GM15510 (cell line): ENCODE data around the gene FGF14.

ENCODE experiments used
- POLR2A ChIP-seq: IDR thresholded peaks from 3 replicates; pipeline ENCODE4 v1.6.1; 2011; ENCODE audit warnings: borderline replicate concordance; ENCODE audit not compliant: insufficient read length; ENCODE audit errors: extremely low read depth

FGF14 gene

DNA sequence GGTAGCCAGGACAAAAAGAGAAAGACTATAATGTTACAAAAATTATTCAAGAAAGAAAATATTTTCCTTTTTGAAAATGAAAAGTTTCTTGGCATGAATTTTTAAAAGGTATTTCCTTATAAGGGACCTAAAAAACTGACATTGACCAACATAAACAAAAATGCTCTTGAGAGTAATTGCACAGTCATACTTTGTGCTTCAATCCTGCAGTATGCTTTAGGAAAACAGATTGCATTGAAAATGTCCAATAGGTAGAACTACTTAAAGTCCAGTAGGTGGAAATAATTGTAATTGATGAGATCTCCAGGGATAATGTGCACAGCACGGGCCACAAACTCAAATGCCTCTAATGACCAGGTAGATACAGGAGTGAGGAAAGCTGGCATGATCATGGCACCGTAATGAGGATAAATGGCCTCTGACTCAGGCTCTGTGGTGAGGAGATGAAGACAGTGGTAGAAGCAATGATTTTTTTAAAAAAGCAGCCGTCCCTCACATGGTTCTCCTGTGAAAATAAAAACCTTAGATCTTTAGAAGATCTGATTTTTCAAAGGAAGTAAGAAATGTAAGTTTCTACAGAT, 671.3 kb downstream of the FGF14 start:
- no peak for TF ChIP-seq POLR2A

DNA sequence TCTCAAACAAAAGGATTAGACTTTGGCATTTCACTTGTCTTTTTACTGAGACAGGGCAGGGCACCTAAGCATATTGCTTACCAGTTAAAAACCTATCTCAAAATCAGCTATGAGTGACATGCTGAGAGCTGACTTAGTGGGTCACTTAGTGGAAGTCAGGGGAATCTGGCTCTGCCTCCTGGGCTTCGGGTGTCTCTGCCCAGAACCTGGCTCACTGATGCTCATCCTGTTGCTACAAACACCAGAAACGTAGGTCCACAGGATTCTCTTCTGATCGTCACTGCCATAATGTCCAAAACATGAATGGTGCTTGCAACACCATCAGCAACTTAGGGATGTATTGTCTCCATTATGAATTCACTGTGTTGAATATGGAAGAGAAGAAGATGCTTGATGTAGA, 673.2 kb downstream of the FGF14 start:
- no peak for TF ChIP-seq POLR2A

DNA sequence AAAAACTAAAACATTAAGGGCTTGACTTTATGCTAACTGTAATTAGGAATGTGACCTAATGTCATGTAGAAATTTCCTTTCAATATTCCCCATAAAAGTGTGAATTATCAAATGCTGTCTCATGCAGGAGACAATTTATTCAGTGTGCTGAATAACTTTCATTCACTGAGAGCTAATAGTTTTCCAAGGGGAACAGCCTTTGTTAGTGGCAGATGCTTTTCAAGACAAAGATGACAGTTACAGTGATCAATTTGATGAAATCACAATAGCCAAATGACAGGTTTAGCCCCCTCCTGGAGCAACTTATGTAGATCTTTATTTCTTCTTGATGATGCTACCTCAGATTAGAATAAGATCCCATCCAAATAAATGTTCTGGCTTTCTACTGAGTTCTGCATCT, 673.8 kb downstream of the FGF14 start:
- TF ChIP-seq POLR2A = no peak

DNA sequence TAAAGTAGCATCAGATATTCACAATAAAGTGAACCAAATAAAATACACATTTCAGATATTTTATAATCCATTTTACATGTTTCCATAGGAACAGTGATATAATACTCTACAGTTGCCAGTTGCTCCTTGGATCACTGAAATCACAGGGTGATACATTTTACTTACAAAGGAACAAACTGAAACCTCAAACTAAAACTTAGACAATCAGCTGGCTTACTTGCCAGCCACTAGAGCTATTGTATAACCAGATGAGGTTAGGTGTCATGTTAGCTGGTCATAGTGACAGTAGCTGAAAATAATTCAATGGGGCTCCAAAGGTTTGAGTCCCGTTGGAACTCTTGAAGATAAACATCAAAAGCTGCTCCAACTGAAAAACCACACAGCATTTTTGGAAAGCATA, 674.7 kb downstream of the FGF14 start:
- no peak for TF ChIP-seq POLR2A

DNA sequence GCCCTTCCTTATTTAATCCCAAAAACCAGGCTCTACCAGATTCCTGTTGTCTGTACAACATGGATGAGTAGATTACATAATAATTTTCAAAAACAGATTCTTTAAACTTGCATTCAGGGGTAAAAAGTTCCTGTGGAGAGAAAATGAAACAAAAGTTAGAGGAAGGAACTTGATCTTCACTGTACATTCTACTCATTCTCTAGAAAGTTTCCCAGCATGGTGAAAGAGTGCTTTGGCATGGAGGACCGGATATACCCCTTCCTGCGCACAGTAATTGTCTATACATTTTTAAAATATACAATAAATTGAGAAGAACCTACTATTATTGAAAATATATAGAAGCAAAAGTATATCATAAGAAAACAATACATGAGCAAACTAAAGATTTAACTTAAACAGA, 675.2 kb downstream of the FGF14 start:
- no peak for TF ChIP-seq POLR2A

DNA sequence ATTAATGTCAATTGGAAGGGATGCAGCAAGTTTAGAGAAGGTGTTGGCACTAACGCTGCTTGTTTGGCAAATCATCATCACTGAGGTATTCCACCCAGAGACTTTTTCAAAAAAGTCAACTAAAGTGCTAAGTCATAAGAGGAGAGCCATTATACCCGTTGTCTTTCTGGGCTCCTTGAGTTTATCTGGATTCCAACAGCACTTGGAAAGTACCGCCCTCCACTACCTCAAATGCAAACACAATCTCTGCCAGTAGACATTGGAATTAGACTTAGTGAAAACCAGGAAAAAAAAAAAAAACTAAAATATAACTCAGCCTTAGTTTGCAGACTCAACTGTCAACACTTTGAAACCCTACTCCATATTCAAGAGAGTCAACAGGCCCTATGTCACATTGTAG, 683.4 kb downstream of the FGF14 start:
- TF ChIP-seq POLR2A = no peak

DNA sequence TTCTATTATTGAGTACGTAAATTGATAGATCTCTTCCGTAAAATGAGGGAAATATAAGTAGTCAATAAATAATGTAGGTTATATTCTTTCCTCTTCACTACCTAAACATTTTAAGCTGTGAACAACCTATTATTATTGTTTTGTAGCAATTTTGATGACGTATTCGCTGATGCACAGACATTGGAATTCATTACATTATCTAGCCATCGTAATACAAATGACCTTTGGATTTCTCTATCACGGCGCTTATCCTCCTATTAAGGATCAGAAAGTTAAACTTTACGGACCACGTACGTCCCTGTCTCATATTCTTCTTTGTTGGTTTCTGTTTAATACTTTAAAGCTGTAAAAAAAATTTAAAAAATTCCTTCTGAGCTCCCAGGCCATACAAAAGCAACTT, 684.5 kb downstream of the FGF14 start:
- TF ChIP-seq POLR2A = no peak

DNA sequence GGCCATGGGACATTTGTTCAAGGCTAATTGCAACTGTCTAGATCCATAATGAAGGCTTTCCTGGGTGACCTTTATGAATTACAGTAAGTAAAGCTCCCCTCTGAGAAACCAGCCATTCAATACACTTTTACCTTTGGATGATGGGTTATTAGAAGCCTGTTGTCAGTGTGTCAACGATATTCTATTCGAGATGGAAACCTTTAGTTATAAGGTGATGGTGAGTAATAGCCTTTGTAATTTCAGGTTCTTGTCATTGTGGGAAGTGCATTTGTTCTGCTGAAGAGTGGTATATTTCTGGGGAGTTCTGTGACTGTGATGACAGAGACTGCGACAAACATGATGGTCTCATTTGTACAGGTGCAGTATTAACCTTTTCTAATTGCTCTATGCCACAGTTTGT, 687.7 kb downstream of the FGF14 start:
- no peak for TF ChIP-seq POLR2A

DNA sequence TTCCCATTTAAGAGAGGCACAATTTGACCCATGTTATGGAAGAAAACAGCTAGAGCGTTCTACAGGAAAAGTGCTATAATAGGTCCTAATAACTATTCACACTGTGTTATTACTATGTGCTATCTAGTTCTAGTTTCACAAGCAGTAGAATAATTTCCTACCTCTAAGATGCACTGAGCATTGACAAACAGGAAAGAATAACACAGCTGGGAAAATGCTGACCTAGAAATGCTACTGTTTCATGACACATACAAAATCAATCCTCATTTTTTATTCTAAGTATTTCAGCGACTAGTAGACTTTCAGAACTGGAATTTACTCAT, 689.9 kb downstream of the FGF14 start:
- no peak for TF ChIP-seq POLR2A

DNA sequence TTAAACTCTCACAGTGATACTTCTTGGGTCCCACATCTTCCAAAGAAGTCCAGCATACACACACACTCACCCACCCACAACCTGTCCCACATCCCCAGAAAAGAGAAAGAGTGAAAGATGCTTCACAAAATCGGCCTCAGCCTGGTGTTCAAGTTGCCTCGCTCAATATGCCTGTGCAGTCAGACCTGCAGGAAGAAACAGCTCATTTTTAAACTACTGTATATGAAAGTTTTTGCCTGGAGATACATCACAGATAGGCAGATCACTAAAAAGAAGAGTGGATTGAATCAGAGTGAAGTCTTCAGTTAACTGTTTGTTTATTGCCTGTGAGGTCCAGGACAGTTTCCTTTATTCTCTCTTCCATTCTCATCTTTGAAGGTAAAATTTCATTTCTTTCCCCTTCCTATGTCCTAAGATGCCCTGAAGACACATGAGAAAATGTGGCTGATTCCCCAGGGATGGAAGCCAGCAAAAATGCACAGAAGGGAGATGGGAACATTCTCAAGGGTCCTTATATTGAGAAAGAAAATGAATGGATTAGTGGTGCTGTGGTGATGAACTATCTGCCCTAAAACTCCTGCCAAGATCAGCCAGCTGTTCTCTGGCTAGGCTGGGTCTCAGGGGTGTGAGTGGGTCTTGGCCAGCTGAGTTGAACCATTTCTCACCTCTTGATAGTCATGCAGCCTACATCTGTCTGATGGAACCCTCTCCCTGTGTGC, 690.4 kb downstream of the FGF14 start:
- no peak for TF ChIP-seq POLR2A

DNA sequence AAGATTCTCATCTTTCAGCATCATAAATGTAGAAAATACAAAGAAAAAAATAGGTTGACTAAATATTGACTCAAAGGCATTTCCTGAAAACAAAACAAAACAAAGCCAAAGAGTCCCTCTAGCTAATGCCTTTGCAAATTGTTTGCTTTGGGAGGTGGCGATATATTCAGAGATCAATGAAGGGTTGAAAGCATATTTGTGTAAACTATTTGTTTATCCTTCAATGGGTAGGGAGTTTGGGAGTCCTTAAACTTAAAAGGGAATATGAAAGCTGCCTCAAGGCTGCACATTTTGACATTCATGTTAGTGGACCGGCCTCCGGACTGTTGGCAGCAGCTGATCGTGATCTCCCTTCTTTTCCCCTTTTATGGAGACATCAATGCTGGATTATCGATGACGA, 691.9 kb downstream of the FGF14 start:
- no peak for TF ChIP-seq POLR2A

DNA sequence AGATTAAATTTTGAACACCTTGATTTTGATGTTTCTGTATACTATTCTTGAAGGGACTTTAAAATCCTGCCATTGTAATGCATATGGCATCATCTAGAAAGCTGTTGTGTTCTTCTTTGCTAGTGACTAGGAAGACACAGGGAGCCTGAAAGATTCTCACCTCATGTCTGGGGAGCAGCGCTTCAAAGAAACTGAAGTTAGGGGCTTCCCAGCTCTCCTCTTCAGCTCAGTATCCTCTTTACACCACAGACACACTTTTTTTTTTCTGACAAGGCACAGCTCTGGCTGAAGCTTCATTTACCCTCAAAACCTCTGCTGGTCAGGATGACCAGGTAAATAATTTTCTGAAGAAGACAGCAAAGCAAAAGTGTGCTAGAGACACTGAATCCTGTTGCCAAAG, 693.7 kb downstream of the FGF14 start:
- no peak for TF ChIP-seq POLR2A

DNA sequence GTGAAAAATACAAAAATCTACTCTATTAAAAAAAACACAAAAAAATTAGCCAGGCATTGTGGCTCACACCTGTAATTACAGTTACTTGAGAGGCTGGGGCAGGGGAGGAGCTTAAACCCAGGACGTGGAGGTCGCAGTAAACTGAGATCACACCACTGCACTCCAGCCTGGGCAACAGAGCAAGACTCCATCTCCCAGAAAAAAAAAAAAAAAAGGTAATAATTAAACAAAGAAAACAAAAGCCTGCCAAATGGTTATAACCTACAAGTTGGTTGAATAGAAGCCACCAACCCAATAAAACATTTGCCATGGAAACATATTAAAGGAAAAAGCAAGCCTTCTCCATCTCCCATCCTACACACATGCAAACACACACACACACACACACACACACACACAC, 694.2 kb downstream of the FGF14 start:
- TF ChIP-seq POLR2A = no peak

DNA sequence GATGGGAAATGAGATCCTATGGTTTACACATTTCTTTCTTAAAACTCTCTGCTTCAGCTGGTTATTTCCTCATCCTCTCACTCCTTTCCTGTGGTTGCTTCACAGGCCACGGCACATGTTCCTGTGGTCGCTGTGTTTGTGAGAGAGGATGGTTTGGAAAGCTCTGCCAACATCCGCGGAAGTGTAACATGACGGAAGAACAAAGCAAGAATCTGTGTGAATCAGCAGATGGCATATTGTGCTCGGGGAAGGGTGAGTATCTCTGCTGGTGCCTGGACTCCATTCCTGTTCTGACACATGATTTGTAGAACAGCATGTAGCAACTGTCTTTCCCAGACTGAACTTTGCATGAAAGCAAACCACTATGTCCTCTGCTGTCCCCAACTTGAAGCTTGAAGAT, 695.2 kb downstream of the FGF14 start:
- TF ChIP-seq POLR2A = no peak

DNA sequence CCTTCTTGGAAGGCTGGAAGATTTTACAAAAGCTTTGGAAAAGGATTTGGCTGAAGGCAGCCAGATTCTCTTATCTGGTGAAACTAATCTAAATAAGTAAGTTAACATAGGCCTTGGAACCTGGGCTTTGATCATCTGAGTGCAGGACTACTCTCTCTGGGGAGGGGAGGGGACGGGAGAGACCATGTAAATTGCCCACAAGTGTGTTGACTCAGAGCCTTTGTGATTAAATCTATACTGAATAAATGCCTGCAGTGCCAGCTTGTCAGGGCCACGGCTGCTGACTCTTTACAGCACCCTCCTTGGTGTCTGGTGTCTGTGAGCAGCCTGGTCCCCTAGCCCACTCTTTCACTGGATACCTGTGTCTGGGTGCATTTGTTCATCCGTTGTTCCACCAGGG, 698.0 kb downstream of the FGF14 start:
- TF ChIP-seq POLR2A = no peak

DNA sequence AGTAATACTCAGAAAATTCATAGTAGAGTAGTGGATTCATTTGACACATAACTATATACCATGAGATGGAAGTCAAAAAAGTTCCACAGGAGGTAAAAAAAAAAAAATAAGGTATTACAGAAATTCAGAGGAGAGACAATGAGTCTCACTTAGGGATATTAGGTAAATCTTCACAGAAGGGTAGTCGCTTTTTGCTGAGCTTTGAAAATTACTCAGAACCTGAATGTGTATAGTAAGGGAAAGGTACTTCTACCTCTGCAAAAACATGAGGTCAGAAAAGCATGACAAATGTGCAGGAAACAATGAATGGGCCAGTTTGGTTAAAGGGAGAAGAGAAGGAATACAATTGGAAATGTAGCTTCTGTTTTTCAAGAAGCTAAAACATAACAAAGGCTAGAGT, 698.8 kb downstream of the FGF14 start:
- no peak for TF ChIP-seq POLR2A

DNA sequence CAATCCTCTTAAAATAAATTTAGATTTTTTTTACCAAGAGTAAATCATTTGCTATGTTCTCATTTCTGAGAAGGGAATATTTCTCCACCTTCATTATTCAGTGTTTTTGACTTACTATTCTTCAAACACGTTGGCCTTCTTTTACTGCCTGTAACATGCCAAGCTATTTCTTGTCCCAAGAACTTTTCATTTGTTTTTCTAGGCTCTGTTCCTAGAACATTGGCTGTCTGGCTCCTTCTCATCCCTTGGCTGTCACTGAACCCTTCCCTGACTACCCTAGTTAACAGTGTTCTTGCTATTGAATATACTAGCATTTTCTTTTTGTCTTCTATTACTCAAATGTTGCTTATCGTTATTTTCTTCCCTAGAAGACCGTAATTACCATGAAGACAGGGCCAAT, 701.2 kb downstream of the FGF14 start:
- no peak for TF ChIP-seq POLR2A
